ENCODE measurements around the gene BOC. TPM values are rescaled to one million over a fixed set of nuclear protein-coding genes. Genes with fewer than 3 reads are reported as not detected.

The BOC gene
- total and polyA plus RNA-seq, 2 of the 13 experiments (the other 11 are each of a cell fraction or from before 2014, with no cell fraction given) = 0.04 TPM; not detected in 1

GRCh38 chr3:113231391-113231790, 20.0 kb downstream of the BOC start (continued):
- TF ChIP-seq ZBTB44 (CRISPR knock-in tag; IDR thresholded peaks at IDR 0.05) (no peak), NFKBIZ (CRISPR knock-in tag; IDR thresholded peaks at IDR 0.05) (no peak), ZSCAN25 (CRISPR knock-in tag; IDR thresholded peaks at IDR 0.05) (no peak), SNAI1 (CRISPR knock-in tag; IDR thresholded peaks at IDR 0.05; ENCODE audit: borderline replicate concordance) (no peak), HDAC1 (CRISPR knock-in tag; IDR thresholded peaks at IDR 0.05) (no peak), PRDM4 (CRISPR knock-in tag; IDR thresholded peaks at IDR 0.05; ENCODE audit: borderline replicate concordance) (no peak), ZNF205 (CRISPR knock-in tag; IDR thresholded peaks at IDR 0.05) (no peak), MIER2 (CRISPR knock-in tag; IDR thresholded peaks at IDR 0.05) (no peak), CENPX (CRISPR knock-in tag; IDR thresholded peaks at IDR 0.05) (no peak), MAFF (IDR thresholded peaks at IDR 0.05; ENCODE audit: low read depth, low read length) (no peak), THAP8 (CRISPR knock-in tag; IDR thresholded peaks at IDR 0.05; ENCODE audit: borderline replicate concordance) (no peak)

Data from HepG2 (cell line).